HG03354 (cell line): ENCODE results near the gene FOXL3.
"Not testable (repeated sequence)": the region's sequence is repeated elsewhere in the genome, so short reads cannot be mapped to it uniquely, and the experiment has no call there.

Source experiments
- ATAC-seq: cut with Tn5 transposase; IDR thresholded peaks from one replicate; pipeline ENCODE4 v1.9.1; 2021; ENCODE audit warnings: mild to moderate bottlenecking; ENCODE audit not compliant: unreplicated experiment, poor library complexity, severe bottlenecking

Gene FOXL3

GRCh38 chr7:254337-255037, 35.5 kb upstream of the FOXL3 start:
- ATAC-seq, result no peak

GRCh38 chr7:255038-255435, 34.9 kb upstream of the FOXL3 start:
- ATAC-seq, result no peak

GRCh38 chr7:255721-256361, 34.1 kb upstream of the FOXL3 start:
- ATAC-seq, result no peak

GRCh38 chr7:256461-256940, 33.5 kb upstream of the FOXL3 start:
- no peak for ATAC-seq

- no peak for ATAC-seq
These were observed 32.9 kb upstream of the FOXL3 start for GRCh38 chr7:256981-257646.

GRCh38 chr7:257647-257992, 32.4 kb upstream of the FOXL3 start:
- ATAC-seq, result no peak

- ATAC-seq, result no peak
These were observed 31.3 kb upstream of the FOXL3 start for GRCh38 chr7:258476-259190.

GRCh38 chr7:259191-259505, 30.8 kb upstream of the FOXL3 start:
- no peak for ATAC-seq

- ATAC-seq, result no peak
These were observed 30.1 kb upstream of the FOXL3 start for GRCh38 chr7:259751-260405.

GRCh38 chr7:260441-261281, 29.3 kb upstream of the FOXL3 start:
- no peak for ATAC-seq

GRCh38 chr7:261341-262250, 28.4 kb upstream of the FOXL3 start:
- ATAC-seq, result no peak

GRCh38 chr7:262251-262572, 27.8 kb upstream of the FOXL3 start:
- ATAC-seq, result no peak

- ATAC-seq, result not testable (repeated sequence)
These were observed 27.2 kb upstream of the FOXL3 start for GRCh38 chr7:262631-263311.

- not testable (repeated sequence) for ATAC-seq
These were observed 26.3 kb upstream of the FOXL3 start for GRCh38 chr7:263483-264351.

GRCh38 chr7:264541-265191, 25.3 kb upstream of the FOXL3 start:
- no peak for ATAC-seq

- ATAC-seq, result no peak
These were observed 24.6 kb upstream of the FOXL3 start for GRCh38 chr7:265192-265997.
